Middle frontal gyrus (tissue), 1 donor: Measurements from ENCODE around the gene STX5.
"Not testable (repeated sequence)": the region's sequence is repeated elsewhere in the genome, so short reads cannot be mapped to it uniquely, and the experiment has no call there.

Experiments used
- DNase-seq: peaks from one replicate; pipeline ENCODE4 v3.0.0-alpha.2; 2015; ENCODE audit warnings: low spot score; ENCODE audit errors: extremely low spot score

The STX5 gene

DNA sequence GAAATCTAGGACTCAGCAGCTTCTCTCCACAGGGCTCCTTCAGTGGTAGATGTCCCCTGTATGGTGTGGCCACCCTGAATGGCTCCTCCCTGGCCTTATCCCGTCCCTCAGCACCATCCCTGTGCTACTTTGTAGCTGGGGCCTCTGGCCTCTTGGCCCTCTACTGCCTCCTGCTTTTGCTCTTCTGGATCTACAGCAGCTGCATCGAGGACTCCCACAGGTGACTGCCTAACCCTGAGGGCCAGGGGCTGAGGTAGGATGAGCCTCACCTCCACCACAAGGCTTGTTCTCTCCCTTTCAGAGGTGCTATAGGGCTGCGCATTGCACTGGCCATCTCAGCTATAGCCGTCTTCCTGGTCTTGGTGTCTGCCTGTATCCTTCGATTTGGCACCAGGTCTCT is 42.9 kb downstream of the STX5 start:
- no peak for DNase-seq

DNA sequence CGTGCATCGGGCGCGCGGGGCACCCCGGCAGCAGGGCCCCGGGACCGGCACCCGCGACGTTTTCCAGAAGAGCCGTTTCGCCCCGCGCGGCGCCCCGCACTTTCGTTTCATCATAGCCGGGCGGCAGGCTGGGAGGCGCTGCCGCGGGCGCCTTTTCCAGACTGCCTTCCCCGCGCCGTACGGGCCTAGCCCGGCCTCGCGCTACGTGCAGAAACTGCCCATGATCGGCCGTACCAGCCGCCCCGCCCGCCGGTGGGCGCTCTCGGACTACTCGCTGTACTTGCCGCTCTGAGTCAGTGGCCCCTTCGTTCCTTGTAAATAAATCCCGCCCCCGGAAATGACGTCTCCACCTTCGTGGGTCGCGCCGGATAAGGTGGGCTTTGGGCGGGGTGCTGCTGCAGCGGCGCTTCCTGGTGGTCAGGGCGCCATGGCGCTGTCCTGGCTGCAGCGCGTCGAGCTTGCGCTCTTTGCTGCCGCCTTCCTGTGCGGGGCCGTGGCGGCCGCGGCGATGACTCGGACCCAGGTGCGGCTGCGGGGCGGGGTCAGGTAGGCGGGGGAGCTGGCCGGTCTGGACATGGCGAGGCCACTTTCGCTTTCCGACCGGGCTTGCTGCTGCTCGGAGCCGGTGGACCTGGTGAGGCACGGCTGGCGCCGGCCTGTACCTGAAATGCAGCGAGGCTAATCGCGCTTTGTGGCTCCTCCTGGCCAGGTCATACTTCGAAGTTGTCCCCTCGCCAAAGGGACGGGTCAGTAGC is 44.7 kb downstream of the STX5 start, which contains the start of gene TMEM179B:
Gene TMEM179B, plus strand, starts transcription at position 398 of the 755 bp plus-strand sequence. Its CDS starts 30 bp downstream, at position 428.
- peak; percentile 92 for DNase-seq

DNA sequence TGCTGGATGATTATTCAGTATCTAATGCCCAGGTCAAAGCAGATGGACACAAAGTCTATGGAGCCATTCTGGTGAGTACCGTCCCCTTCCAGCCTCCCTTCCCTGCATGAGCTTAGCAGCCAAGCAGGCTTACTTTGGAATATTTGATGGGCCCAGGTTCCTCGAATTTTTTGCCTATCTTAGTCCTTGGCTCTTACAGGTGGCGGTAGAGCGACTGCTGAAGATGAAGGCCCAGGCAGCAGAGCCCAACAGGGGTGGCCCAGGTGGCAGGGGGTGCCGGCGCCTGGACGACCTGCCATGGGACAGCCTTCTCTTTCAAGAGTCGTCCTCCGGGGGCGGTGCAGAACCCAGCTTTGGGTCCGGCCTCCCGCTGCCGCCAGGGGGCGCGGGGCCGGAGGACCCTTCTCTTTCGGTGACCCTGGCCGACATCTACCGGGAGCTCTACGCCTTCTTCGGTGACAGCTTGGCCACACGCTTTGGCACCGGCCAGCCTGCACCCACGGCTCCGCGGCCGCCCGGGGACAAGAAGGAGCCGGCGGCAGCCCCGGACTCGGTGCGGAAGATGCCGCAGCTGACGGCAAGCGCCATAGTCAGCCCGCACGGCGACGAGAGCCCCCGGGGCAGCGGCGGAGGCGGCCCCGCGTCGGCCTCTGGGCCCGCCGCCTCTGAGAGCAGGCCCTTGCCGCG is 45.4 kb downstream of the STX5 start:
- DNase-seq, result no peak

DNA sequence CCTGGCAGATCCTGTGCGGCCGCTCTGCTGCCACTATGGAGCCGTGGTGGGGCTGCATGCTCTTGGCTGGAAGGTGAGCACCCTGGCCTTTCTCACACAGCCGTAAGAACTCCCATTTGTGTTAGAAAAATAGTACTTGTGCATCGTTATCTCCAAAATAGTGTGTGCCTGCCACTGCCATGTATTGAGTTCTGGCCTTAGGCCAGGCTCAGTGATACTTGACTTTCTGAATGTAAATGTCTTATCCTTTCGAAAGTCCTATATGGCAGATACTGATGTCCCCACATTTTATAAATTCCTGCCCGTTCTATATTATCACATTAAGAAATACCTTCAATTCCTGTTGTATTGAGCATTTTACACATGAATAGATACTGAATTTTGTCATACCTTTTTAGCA is 49.1 kb downstream of the STX5 start:
- DNase-seq, result no peak

DNA sequence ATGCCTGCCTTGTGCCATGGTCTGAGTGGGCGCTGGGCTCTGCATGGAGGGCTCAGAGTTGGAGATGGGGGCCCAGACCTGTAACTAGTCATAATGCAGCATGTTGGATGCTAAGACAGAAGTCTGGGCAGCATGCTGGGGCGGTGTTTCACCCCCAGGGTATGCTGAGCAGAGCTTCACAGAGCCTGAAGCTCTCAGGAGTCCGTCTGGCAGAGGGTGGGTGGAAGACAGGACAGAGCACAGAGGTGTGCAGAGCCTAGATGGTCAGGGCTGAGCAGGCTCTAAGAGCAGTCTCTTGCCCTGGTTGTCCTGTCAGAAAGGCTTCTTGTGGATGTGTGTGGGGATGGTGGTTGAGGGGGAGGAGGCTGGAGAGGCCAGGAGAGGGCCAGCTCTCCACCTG is 53.4 kb downstream of the STX5 start:
- DNase-seq, result no peak

DNA sequence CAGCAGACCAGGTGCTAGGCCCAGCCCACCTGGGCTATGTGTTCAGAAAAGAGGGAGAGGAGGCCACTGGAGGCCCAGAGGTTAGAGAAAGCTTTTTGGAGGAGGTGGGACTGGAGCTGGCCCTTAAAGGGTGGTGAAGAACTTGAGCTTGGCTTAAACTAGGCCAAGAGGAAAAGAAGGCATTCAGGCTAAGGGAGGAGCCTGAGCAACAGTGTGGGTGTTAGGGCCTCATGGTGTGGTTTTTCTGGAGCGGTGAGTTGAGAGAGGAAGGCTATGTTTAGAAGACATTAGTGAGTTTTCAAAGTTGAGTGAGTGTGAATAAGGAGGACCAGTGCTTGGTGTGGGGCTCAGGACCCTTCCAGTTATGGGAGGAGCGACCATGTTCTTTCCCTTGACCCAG is 54.5 kb downstream of the STX5 start:
- DNase-seq, result no peak

DNA sequence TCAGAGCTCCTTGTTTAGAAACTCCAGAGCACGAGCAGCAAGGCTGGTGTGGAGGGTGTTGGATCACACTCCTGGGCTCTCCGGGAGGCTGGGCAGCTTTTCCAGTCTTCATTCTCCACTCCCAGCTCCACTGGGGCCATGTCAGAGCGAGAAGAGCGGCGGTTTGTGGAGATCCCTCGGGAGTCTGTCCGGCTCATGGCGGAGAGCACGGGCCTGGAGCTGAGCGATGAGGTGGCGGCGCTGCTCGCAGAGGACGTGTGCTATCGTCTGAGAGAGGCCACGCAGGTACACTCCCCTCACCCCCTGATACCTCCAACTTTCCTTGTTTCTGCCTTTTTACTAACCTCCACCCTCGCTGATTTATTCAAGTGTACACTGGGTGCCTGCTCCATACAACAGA is 56.2 kb downstream of the STX5 start:
- no peak for DNase-seq

DNA sequence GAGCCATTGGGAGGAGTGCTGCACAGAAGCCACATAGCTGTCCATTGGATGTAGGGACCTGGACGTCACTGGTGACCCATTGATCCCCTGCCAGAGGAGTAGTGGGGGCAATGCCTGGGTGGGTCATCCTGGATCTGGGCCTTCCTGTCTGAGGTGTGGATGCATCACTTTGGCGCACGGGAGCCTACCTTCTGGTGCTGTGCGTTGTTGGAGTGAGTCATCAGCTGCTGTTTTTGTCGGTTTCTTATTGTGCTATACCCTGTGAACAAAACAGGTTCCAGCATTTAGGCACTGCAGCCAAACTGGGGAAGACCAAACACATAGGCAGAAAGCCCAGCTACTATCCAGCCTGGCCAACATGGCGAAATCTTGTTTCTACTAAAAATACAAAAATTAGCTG is 57.4 kb downstream of the STX5 start:
- DNase-seq, result no peak

DNA sequence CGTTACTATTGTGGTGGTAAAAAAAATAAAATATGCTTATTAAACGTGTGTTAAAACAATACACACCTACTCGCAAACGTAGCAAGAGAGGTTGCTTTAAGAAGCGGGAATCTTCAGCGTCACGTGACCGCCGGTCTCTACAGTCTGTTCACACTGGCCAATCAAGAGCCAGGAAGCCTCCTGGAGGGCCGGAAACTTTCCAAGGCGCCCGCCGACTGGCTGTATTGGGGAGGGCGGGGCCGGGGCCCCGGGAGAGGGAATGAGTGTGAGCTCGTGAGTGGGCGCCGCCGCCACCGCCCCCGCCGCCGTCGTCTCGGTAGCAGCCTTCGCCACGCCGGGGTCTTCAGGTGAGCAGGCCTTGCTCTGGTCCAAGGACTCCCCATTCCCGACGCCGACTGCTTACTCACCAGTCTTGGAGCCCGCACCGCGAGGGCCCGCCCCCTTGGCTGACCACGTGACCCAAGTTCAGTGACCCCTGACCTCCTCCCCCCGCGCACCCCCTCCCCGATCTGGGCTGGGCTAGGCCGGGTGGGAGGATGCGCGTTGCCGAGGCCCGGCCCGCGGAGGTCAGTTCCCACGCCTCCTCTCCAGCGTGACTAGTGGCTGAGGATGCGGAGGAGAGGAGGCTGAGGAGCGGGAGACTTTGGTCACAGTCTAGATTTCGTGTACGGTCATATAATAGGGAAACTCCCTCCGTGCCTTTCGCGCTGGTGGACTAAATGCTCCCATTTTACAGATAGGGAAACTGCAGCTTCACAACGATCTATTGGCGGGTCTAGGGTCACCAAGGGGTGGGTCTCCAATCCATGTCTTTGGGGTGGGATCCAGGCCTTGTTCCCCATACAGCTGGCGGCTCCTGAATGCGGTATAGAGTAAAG is 60.5 kb downstream of the STX5 start, which contains the start of gene TAF6L:
Gene TAF6L, plus strand, starts transcription at position 253 of the 878 bp plus-strand sequence. CDS start 4,388 bp downstream, outside the sequence.
- DNase-seq, result peak; percentile 96

DNA sequence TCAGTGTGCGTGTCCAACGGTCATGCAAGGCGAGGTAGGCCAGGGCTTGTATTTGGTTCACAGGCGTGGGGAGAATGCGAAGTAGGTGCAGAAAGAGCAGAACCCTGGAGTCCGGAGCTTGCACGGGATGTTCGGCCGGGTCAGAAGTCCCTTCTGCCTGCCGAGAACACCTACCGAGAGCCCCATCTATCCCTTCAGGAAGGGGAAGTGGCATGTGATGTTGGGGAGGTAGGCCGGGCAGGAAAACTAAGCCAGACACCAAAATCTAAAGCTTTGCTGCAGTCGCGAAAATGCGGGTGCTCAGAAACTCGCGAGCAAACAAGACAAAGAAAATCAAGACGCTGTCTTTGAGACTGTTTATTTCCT is 61.1 kb downstream of the STX5 start:
- DNase-seq, result no peak

DNA sequence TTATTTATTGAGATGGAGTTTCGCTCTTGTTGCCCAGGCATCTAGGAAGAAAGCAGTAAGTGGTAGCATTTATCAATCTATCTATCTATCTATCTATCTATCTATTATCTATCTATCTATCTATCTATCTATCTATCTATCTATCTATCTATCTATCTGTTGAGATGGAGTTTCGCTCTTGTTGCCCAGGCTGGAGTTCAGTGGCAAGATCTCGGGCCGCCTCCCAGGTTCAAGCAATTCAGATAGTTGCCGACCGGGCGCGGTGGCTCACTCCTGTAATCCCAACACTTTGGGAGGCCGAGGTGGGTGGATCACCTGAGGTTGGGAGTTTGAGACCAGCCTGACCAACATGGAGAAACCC is 71.0 kb downstream of the STX5 start:
- not testable (repeated sequence) for DNase-seq

DNA sequence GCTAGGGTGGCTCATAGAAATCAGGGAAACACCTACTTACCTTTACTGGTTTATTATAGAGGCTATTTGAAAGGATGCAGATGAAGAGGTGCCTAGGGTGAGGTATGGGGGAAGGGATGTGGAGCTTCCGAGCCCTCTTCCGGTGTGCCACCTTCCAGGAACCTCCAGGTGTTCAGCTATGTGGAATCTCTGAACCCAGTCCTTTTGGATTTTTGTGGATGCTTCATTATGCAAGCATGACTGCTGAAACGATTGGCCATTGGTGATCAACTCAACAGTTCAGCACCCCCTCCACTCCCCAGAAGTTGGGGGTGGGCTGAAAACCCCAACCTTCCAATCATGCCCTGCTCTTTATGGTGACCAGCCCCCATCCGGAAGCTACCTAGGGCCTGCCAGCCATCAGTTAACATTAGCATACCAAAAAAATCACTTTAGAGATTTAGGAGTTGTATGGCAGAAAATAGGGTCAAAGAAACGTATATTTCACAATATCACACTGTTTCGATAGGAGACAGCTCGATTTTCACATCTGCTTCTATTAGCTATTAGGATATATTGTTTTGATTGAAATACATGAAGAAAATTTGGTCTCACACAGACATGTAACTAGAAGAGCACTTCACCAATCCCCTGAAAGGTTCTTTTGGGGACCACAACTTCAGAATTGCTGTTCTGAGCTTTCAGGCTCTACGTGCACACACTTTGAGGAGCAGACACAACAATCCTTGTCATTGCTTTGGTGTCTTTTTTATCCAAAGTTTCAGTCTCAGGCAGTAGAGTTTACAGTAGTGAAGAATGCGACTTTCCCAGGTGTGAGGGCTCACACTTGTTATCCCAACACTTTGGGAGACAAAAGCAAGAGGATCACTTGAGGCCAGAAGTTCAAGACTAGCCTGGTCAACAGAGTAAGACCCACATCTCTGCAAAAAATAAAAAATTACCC is 73.7 kb downstream of the STX5 start:
- no peak for DNase-seq
